BE2C (cell line): ENCODE measurements around the gene SPIN2A.
"Not testable (repeated sequence)": the region's sequence is repeated elsewhere in the genome, so short reads cannot be mapped to it uniquely, and the experiment has no call there.

Experiments
- DNase-seq: peaks from one replicate; pipeline ENCODE4 v3.0.0-alpha.2; 2020
- H3K27me3 ChIP-seq: fragments of 250-450 bp; sonication (Bioruptor Pico); 2 replicates; pipeline ENCODE4 v1.5.1; 2020; ENCODE audit warnings: mild to moderate bottlenecking
- H3K36me3 ChIP-seq: fragments of 250-450 bp; sonication (Bioruptor Pico); 2 replicates; pipeline ENCODE4 v1.5.1; 2020; ENCODE audit warnings: mild to moderate bottlenecking
- H3K4me1 ChIP-seq: fragments of 250-450 bp; sonication (Bioruptor Pico); 2 replicates; pipeline ENCODE4 v1.5.1; 2020
- H3K4me3 ChIP-seq: 2 replicates; pipeline ENCODE4 v1.5.1; 2011; ENCODE audit warnings: low read depth, low read length
- H3K9me3 ChIP-seq: fragments of 250-450 bp; sonication (Bioruptor Pico); 2 replicates; pipeline ENCODE4 v1.5.1; 2020
- TF ChIP-seq, protein P1 (sequence below): IDR thresholded peaks from 2 replicates; pipeline ENCODE4 v1.5.1; 2012; ENCODE audit warnings: mild to moderate bottlenecking, low read depth, low read length

SPIN2A gene

DNA sequence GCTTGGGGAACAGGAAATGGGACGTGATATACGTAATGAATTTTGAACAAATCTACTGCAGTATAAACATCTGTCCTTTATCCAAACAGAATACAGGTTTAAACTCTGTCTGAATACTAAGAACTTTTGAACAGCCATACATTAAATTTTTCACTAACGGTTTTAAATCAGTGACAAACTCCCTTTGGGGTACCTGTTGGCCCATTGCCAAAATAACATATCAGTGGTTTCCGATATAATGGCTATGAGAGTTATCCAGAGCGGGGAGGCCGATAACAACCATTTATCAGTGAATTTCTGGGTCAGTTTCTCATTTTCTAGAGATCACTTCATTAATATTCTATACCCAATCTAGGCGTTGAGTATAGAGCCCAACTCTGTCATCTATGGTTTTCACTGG is 5.2 kb downstream of the SPIN2A start:
- Histone ChIP-seq H3K9me3 (no peaks in the 10 kb centered on the region), H3K36me3 (no peaks in the 10 kb centered on the region), H3K27me3 (no peaks in the 10 kb centered on the region), H3K4me1 (no peaks in the 10 kb centered on the region), H3K4me3 (no peak overlapping the region)
- TF ChIP-seq, protein P1, sequence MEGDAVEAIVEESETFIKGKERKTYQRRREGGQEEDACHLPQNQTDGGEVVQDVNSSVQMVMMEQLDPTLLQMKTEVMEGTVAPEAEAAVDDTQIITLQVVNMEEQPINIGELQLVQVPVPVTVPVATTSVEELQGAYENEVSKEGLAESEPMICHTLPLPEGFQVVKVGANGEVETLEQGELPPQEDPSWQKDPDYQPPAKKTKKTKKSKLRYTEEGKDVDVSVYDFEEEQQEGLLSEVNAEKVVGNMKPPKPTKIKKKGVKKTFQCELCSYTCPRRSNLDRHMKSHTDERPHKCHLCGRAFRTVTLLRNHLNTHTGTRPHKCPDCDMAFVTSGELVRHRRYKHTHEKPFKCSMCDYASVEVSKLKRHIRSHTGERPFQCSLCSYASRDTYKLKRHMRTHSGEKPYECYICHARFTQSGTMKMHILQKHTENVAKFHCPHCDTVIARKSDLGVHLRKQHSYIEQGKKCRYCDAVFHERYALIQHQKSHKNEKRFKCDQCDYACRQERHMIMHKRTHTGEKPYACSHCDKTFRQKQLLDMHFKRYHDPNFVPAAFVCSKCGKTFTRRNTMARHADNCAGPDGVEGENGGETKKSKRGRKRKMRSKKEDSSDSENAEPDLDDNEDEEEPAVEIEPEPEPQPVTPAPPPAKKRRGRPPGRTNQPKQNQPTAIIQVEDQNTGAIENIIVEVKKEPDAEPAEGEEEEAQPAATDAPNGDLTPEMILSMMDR = no peak
- no peak for DNase-seq

DNA sequence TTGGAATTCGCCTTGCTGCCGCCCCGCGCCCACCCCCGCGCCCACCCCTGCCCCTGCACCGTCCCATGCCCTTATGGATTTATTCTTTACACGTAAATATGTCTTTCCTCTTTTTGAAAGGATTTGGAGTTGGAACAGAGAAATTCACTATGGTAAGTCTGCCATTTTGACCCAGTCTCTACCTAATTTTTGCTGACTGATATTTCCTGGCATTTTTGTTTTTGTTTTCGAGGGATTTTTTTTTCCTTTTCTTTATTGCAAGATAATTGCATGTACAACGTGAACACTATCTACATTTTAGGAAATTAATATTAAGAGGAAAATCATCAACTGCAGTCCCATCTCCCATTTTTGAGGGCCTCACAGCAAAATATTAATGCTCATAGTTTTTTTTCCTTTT is 15.4 kb downstream of the SPIN2A start:
- TF ChIP-seq, protein P1 = no peak

DNA sequence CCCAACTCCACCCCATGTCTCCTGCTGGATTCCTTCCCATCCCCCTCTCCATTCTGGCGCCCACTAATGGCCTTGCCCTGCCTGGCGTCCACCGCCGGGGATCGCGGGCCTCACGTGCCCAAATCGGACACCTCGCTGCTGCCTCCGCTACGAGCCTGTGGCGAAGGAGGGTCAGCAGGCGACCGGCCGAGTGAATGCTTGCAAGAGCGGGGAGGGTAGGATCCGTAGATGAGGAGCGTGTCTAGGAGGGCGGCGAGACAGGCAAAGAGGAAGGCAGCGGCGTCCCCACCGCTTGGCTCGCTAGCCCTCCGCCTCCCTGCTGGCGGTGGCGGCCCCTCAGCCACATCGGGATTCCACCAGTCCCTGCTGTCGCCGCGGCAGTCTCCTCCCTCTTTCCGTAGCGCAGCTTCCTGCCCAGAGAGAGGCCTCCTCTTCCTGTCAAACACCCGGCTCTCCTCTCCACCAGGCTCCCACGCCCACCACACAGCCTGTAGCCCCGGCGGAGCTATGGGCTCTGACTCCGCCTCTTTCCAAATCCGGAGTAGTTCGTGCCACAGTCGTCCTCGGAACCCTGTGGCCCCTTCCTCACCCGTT is 15.9 kb downstream of the SPIN2A start, which contains the start of gene SPIN2B:
Gene SPIN2B, minus strand, starts transcription at position 387 of the 594 bp plus-strand sequence.
- Histone ChIP-seq H3K36me3 (no peaks in the 10 kb centered on the region), H3K4me3 (peak within 1 kb of the TSS; percentile 65), H3K9me3 (no peaks in the 10 kb centered on the region), H3K27me3 (no peaks in the 10 kb centered on the region), H3K4me1 (no peaks in the 10 kb centered on the region)
- TF ChIP-seq, protein P1 = peak; percentile 4; the same call in 1 of the 2 replicates
- peak; percentile 89 for DNase-seq

More for the DNA sequence above, 15.4 kb downstream of the SPIN2A start:
- H3K27me3 ChIP-seq = no peaks in the 10 kb centered on the region
- H3K9me3 ChIP-seq = no peaks in the 10 kb centered on the region
- no peak for DNase-seq
- no peaks in the 10 kb centered on the region for H3K4me1 ChIP-seq
- H3K4me3 ChIP-seq = peak overlapping the region; percentile 65
- no peaks in the 10 kb centered on the region for H3K36me3 ChIP-seq

DNA sequence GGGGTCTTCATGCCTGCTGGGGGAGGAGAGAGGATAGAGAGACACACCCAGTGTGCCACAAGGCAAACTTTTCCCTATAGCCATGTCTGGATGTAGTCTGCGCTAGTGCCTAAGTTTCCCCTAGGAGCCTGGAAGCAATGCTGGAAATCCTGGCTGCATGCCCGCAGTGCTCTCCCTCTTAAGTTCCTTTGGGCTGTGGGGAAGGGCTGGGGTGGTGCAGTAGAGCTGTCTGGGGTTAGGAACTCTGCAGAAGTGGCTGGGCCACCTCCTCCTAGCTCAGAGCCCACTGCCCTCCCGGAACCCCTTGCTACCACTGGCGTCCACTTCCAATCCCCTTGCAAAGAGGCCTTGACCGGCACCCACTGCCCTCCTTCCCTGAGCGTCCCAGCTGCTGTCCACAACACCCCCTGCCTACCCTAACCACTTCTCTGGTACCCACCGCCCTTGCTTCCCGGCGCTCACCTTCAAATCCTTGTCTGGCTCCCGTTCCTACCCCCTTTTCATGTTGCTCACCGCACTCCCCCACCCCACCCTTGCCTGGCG is 16.5 kb downstream of the SPIN2A start:
- not testable (repeated sequence) for H3K9me3 ChIP-seq, H3K27me3 ChIP-seq, H3K36me3 ChIP-seq, H3K4me1 ChIP-seq, DNase-seq
- peak overlapping the region; percentile 65 for H3K4me3 ChIP-seq

DNA sequence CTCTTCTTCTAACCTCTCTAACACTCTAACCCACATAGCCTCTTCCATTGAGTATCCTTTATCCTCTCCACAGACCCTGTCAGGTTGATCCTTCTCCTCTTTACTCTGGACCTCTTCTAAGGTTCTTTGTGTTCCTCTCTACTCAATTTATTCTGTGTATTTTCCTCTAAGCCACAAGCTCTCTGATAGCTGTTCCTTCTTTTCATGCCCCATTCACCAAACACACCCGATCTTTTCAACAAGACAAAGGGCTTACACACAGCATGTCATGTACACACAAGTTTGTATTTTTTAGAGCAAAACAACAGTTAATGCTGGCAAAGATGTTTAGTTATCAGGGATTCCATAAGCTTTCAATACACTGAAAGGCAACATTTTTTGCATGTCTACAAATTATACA is 17.8 kb downstream of the SPIN2A start:
- H3K36me3 ChIP-seq = no peaks in the 10 kb centered on the region
- TF ChIP-seq, protein P1 = no peak
- no peaks in the 10 kb centered on the region for H3K27me3 ChIP-seq
- no peaks in the 10 kb centered on the region for H3K4me1 ChIP-seq
- DNase-seq = no peak
- H3K9me3 ChIP-seq = no peaks in the 10 kb centered on the region
- H3K4me3 ChIP-seq = no peak overlapping the region

DNA sequence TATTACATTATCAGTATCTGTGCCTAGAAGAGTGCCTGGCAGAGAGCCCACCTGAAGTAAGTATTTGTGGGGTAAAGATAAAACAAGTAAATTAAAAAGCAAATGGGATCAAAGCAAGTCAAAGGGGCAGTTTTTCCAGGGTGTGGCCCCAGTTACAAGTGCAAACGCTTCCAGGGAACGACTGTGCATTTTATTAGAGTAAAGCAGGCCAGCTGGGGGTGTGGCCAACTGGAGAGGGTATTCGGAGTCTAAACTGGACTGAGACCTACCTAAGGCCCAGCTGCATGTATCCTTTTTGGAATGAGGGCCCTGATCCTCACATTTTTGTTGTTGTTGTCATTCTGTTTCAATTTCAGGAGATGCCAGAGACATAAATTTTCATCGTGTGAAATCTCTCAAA is 19.6 kb downstream of the SPIN2A start:
- H3K36me3 ChIP-seq, DNase-seq, H3K9me3 ChIP-seq: not testable (repeated sequence)

DNA sequence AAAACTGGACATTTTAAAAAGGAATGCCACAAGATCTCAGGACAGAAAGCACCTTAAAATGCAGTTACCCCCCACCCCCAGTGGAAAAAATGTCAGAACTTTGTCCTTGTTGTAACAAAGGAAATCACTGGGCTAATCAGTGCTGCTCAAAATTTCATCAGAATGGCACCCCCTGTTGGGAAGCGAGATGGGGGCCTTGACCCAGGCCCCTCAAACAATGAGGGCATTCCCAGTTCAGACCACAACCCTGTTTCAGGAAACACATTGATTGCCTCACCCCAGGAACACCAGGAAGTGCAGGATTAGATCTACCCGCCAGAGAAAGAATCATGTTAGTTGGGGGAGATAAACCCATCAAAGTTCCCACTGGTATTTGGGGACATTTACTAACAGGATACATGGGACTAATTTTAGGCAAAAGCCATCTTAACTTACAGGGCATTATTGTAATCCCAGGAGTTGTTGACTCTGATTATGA is 32.2 kb downstream of the SPIN2A start:
- H3K4me1 ChIP-seq = no peaks in the 10 kb centered on the region
- no peaks in the 10 kb centered on the region for H3K9me3 ChIP-seq
- DNase-seq = no peak
- no peaks in the 10 kb centered on the region for H3K36me3 ChIP-seq
- no peak overlapping the region for H3K4me3 ChIP-seq
- TF ChIP-seq, protein P1 = no peak
- H3K27me3 ChIP-seq = no peaks in the 10 kb centered on the region

More for the DNA sequence above, 19.6 kb downstream of the SPIN2A start:
- not testable (repeated sequence) for H3K27me3 ChIP-seq, H3K4me1 ChIP-seq, H3K4me3 ChIP-seq
